Rectal smooth muscle tissue (tissue), 1 donor: ENCODE results near the gene STOM.

ENCODE experiments used
- H3K27ac ChIP-seq: one replicate; pipeline ENCODE4 v1.7.0; 2013; ENCODE audit warnings: low read depth, low read length, inconsistent platforms
- H3K27me3 ChIP-seq: one replicate; pipeline ENCODE4 v1.7.0; 2013; ENCODE audit warnings: low read length; ENCODE audit not compliant: control insufficient read depth, insufficient read depth
- H3K36me3 ChIP-seq: one replicate; pipeline ENCODE4 v1.7.0; 2013; ENCODE audit warnings: low read length; ENCODE audit not compliant: control insufficient read depth, insufficient read depth
- H3K4me1 ChIP-seq: one replicate; pipeline ENCODE4 v1.7.0; 2013; ENCODE audit warnings: low read length; ENCODE audit not compliant: control insufficient read depth, insufficient read depth
- H3K4me3 ChIP-seq: one replicate; pipeline ENCODE4 v1.7.0; 2013; ENCODE audit warnings: low read length
- H3K9ac ChIP-seq: one replicate; pipeline ENCODE4 v1.7.0; 2013; ENCODE audit warnings: low read length

The STOM gene

GRCh38 chr9:121366611-121367192 lies 3.3 kb downstream of the STOM start:
- Histone ChIP-seq H3K4me3 (peak overlapping the region; percentile 14), H3K4me1 (peaks cover 52% of the 10 kb centered on the region), H3K9ac (no peak overlapping the region), H3K27ac (peak overlapping the region; percentile 97), H3K27me3 (no peaks in the 10 kb centered on the region), H3K36me3 (no peaks in the 10 kb centered on the region)

GRCh38 chr9:121365564-121365963 lies 4.5 kb downstream of the STOM start:
- H3K36me3 ChIP-seq: no peaks in the 10 kb centered on the region
- H3K4me3 ChIP-seq: no peak overlapping the region
- H3K27me3 ChIP-seq: no peaks in the 10 kb centered on the region
- H3K4me1 ChIP-seq: peaks cover 57% of the 10 kb centered on the region
- H3K9ac ChIP-seq: no peak overlapping the region
- peak overlapping the region; percentile 90 for H3K27ac ChIP-seq

- peak overlapping the region; percentile 90 for H3K27ac ChIP-seq
- no peaks in the 10 kb centered on the region for H3K27me3 ChIP-seq
- H3K4me1 ChIP-seq: peaks cover 59% of the 10 kb centered on the region
- H3K4me3 ChIP-seq: no peak overlapping the region
- H3K36me3 ChIP-seq: no peaks in the 10 kb centered on the region
- H3K9ac ChIP-seq: no peak overlapping the region
Observed at GRCh38 chr9:121364886-121365285, 5.2 kb downstream of the STOM start.

- Histone ChIP-seq H3K27ac (peak overlapping the region; percentile 90), H3K36me3 (no peaks in the 10 kb centered on the region), H3K27me3 (no peaks in the 10 kb centered on the region), H3K9ac (no peak overlapping the region), H3K4me1 (peaks cover 61% of the 10 kb centered on the region), H3K4me3 (no peak overlapping the region)
Observed at GRCh38 chr9:121364077-121364476, 6.0 kb downstream of the STOM start.

- Histone ChIP-seq H3K27me3 (no peaks in the 10 kb centered on the region), H3K4me1 (peaks cover 64% of the 10 kb centered on the region), H3K4me3 (no peak overlapping the region)
Observed at GRCh38 chr9:121363622-121363961, 6.5 kb downstream of the STOM start.

GRCh38 chr9:121362813-121363621 lies 7.0 kb downstream of the STOM start:
- no peaks in the 10 kb centered on the region for H3K27me3 ChIP-seq

More at GRCh38 chr9:121363622-121363961, 6.5 kb downstream of the STOM start:
- H3K36me3 ChIP-seq: no peaks in the 10 kb centered on the region
- H3K27ac ChIP-seq: peak overlapping the region; percentile 90
- H3K9ac ChIP-seq: no peak overlapping the region

GRCh38 chr9:121360601-121361374 lies 9.3 kb downstream of the STOM start:
- peaks cover 2% of the 10 kb centered on the region for H3K36me3 ChIP-seq
- H3K4me3 ChIP-seq: no peak overlapping the region
- H3K27ac ChIP-seq: peak overlapping the region; percentile 79
- peaks cover 56% of the 10 kb centered on the region for H3K4me1 ChIP-seq
- no peaks in the 10 kb centered on the region for H3K27me3 ChIP-seq
- no peak overlapping the region for H3K9ac ChIP-seq

More at GRCh38 chr9:121362813-121363621, 7.0 kb downstream of the STOM start:
- Histone ChIP-seq H3K9ac (no peak overlapping the region), H3K4me1 (peaks cover 64% of the 10 kb centered on the region), H3K4me3 (no peak overlapping the region), H3K27ac (peak overlapping the region; percentile 90), H3K36me3 (no peaks in the 10 kb centered on the region)

- H3K9ac ChIP-seq: no peak overlapping the region
- peaks cover 50% of the 10 kb centered on the region for H3K4me1 ChIP-seq
- H3K4me3 ChIP-seq: no peak overlapping the region
- H3K36me3 ChIP-seq: peaks cover 2% of the 10 kb centered on the region
- H3K27me3 ChIP-seq: no peaks in the 10 kb centered on the region
- H3K27ac ChIP-seq: peak overlapping the region; percentile 47
Observed at GRCh38 chr9:121359351-121360294, 10.4 kb downstream of the STOM start.

GRCh38 chr9:121358751-121359150 lies 11.3 kb downstream of the STOM start:
- H3K4me1 ChIP-seq: peaks cover 42% of the 10 kb centered on the region
- H3K27me3 ChIP-seq: no peaks in the 10 kb centered on the region
- peaks cover 2% of the 10 kb centered on the region for H3K36me3 ChIP-seq
- peak overlapping the region; percentile 11 for H3K27ac ChIP-seq
- no peak overlapping the region for H3K4me3 ChIP-seq
- no peak overlapping the region for H3K9ac ChIP-seq

GRCh38 chr9:121357011-121357410 lies 13.0 kb downstream of the STOM start:
- peaks cover 2% of the 10 kb centered on the region for H3K36me3 ChIP-seq
- peaks cover 32% of the 10 kb centered on the region for H3K4me1 ChIP-seq
- H3K27me3 ChIP-seq: no peaks in the 10 kb centered on the region
- no peak overlapping the region for H3K4me3 ChIP-seq
- H3K9ac ChIP-seq: no peak overlapping the region
- no peak overlapping the region for H3K27ac ChIP-seq

- H3K27me3 ChIP-seq: no peaks in the 10 kb centered on the region
- H3K27ac ChIP-seq: peak overlapping the region; percentile 0
- H3K4me3 ChIP-seq: no peak overlapping the region
- peaks cover 45% of the 10 kb centered on the region for H3K4me1 ChIP-seq
- peaks cover 2% of the 10 kb centered on the region for H3K36me3 ChIP-seq
- no peak overlapping the region for H3K9ac ChIP-seq
Observed at GRCh38 chr9:121354762-121355161, 15.3 kb downstream of the STOM start.
